K562 (cell line): Measurements from ENCODE around the gene CREG1. TPM values are rescaled to one million over a fixed set of nuclear protein-coding genes. Genes with fewer than 3 reads are reported as not detected.
A peak's percentile ranks its signal among the peaks of the same experiment; 100 is the strongest.

Experiments
- BRD4 ChIP-seq: fragments of 200-600 bp; sonication (generic); IDR thresholded peaks from 2 replicates; pipeline ENCODE4 v1.6.1; 2017; ENCODE audit warnings: inconsistent platforms
- DIDO1 ChIP-seq: fragments of 450-650 bp; IDR thresholded peaks from 2 replicates; pipeline ENCODE4 v1.6.1; 2016; ENCODE audit warnings: low read depth, missing biosample characterization, missing genetic modification characterization
- DNMT1 ChIP-seq: fragments of 450-650 bp; IDR thresholded peaks from 2 replicates; pipeline ENCODE4 v1.6.1; 2016; ENCODE audit warnings: antibody characterized with exemption, mild to moderate bottlenecking
- GABPA ChIP-seq: fragments of 200-800 bp; sonication (Bioruptor generic); conservative IDR thresholded peaks from 2 replicates; pipeline ENCODE4 v1.6.1; 2016; ENCODE audit warnings: low read depth, missing genetic modification characterization, missing compliant biosample characterization
- GTF2E2 ChIP-seq: fragments of 200-800 bp; sonication (Bioruptor generic); IDR thresholded peaks from 2 replicates; pipeline ENCODE4 v1.6.1; 2016; ENCODE audit warnings: missing genetic modification characterization, missing compliant biosample characterization
- PHF20 ChIP-seq: fragments of 450-650 bp; IDR thresholded peaks from 2 replicates; pipeline ENCODE4 v1.6.1; 2018; ENCODE audit not compliant: partially characterized antibody
- POLR2AphosphoS2 ChIP-seq: IDR thresholded peaks from 2 replicates; pipeline ENCODE4 v1.6.1; 2012; ENCODE audit warnings: low read length, improper control_type of control experiment
- SMAD4 ChIP-seq: fragments of 250-450 bp; sonication (Bioruptor Pico); conservative IDR thresholded peaks from 2 replicates; pipeline ENCODE4 v1.8.0; 2021; ENCODE audit warnings: inconsistent platforms, mild to moderate bottlenecking, moderate library complexity
- SP1 ChIP-seq: sonication (generic); formaldehyde crosslinking; IDR thresholded peaks from 2 replicates; pipeline ENCODE4 v1.8.1; 2022; ENCODE audit warnings: mild to moderate bottlenecking, missing genetic modification reagents
- TAF15 ChIP-seq: fragments of 200-400 bp; formaldehyde crosslinking; IDR thresholded peaks from 2 replicates; pipeline ENCODE4 v1.6.1; 2017; ENCODE audit warnings: mild to moderate bottlenecking, low read depth, low read length, moderate library complexity
- TBL1XR1 ChIP-seq, 2 experiments: IDR thresholded peaks; 2 replicates each; pipeline ENCODE4 v1.6.1; 2012; ENCODE audit warnings: improper control_type of control experiment in 2 of 2, low read length in 2 of 2, mild to moderate bottlenecking in 1 of 2
- U2AF1 ChIP-seq: fragments of 200-400 bp; formaldehyde crosslinking; optimal IDR thresholded peaks from 2 replicates; pipeline ENCODE3; 2017; ENCODE audit warnings: mild to moderate bottlenecking, low read depth, low read length, moderate library complexity
- ZNF124 ChIP-seq: sonication (generic); formaldehyde crosslinking; IDR thresholded peaks from 2 replicates; pipeline ENCODE4 v1.8.1; 2022; ENCODE audit warnings: missing genetic modification reagents
- ZNF583 ChIP-seq: fragments of 250-450 bp; sonication (Bioruptor Pico); IDR thresholded peaks from 2 replicates; pipeline ENCODE4 v1.4.0; 2020
- ZSCAN29 ChIP-seq: fragments of 450-650 bp; IDR thresholded peaks from 2 replicates; pipeline ENCODE4 v1.6.1; 2017
- polyA plus RNA-seq, 8 experiments: library from polyadenylated mRNA; depleted of rRNA in 4 of 8; stranded (reverse) in 5 of 8; unstranded in 3 of 8; fragments of >200 nt; fragmentation: Nextera tagmentation in 2 of 8; fragmentation: Illumina TruSeq in 1 of 8; extraction: Ambion mirVana in 2 of 8; extraction: Trizol in 1 of 8; gene quantifications; 2 replicates each; pipeline versions ENCODE4 v1.2.1 to v1.2.3, GENCODE V29; 2011 to 2014; ENCODE audit warnings: inconsistent platforms in 1 of 8, missing spikeins in 1 of 8
- total RNA-seq, 7 experiments: library from RNA; depleted of rRNA in 6 of 7; stranded (reverse); fragments of >200 nt in 6 of 7; fragmentation: Illumina TruSeq in 2 of 7; extraction: Trizol in 2 of 7; gene quantifications; 2 replicates each; pipeline versions ENCODE4 v1.2.1 to v1.2.3, GENCODE V29; 2011 to 2021; ENCODE audit warnings: low replicate concordance in 1 of 7
- TF ChIP-seq, protein P1 (sequence below), 2 experiments: fragments of 450-650 bp in 1 of 2; sonication (generic) in 1 of 2; formaldehyde crosslinking; conservative IDR thresholded peaks; 2 replicates each; pipeline versions ENCODE4 v1.4.0 to v1.8.1; 2020 to 2022; ENCODE audit warnings: mild to moderate bottlenecking in 1 of 2, missing genetic modification reagents in 1 of 2
- TF ChIP-seq, protein P2 (sequence below): fragments of 200-600 bp; sonication (generic); IDR thresholded peaks from one replicate; pipeline ENCODE4 v1.6.1; 2012; ENCODE audit warnings: mild to moderate bottlenecking, low read depth, low read length, inconsistent platforms

Gene CREG1
- total and polyA plus RNA-seq, 9 of the 15 experiments (the other 6 are each of a cell fraction or from before 2014, with no cell fraction given): 45.7 to 272 (median 161) TPM

DNA sequence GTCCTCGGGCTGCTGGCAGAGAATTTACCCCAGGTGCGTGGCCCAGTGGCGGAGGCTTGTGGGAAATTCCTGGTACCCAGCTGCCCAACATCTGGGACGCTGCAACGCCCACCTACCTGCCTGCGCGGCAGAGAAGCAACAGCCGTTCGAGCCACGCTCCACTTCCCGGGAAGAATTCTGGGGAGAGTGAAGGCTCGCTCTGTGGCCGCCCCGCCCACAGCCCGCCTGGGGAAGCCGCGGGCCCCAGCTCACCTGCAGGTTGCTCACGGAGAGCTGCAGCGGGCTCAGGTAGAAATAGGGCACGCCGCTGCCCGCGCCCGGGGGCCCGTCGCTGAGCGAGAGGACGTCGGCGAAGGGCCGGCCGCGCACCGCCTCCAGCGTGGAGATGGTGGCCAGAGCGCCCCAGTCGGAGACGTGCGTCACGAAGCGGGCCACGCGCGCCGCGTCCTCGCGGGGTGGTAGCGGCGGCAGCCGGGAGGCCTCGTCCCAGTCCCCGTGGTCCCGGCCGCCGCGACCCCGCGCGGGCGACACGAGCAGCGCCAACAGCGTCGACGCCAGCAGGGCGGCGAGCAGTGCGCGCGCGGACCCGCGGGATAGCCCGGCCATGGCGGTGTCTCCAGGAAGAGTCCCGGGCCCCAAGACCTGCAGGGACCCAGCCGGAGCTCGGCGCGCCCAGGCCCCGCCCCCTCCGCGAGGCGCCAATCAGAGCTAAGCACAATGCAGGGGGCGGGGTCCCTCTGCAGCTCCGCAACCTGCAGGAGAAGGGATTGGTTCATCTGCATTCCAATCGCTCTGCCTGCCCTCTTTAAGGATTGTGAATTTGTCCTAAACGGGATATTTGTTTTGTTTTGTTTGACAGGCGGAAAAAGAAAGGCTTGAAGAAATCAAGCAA lies at the start of gene CREG1 (continued):
- TF ChIP-seq U2AF1: peak; percentile 60
- peak in 1 of 2 experiments; percentile 20; a peak in 2 of 4 replicates for TF ChIP-seq TBL1XR1 (IDR thresholded peaks at IDR 0.05; ENCODE audit: low read length in 2 of 2)
- TF ChIP-seq TAF15: no peak
- TF ChIP-seq GABPA (tag): peak; percentile 35; the same call in 1 of the 2 replicates
- TF ChIP-seq PHF20: peak; percentile 5
- TF ChIP-seq, protein P1, sequence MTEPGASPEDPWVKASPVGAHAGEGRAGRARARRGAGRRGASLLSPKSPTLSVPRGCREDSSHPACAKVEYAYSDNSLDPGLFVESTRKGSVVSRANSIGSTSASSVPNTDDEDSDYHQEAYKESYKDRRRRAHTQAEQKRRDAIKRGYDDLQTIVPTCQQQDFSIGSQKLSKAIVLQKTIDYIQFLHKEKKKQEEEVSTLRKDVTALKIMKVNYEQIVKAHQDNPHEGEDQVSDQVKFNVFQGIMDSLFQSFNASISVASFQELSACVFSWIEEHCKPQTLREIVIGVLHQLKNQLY (CRISPR knock-in tag; conservative IDR thresholded peaks at IDR 0.05): peak in 1 of 2 experiments; percentile 70; a peak in 1 of 4 replicates
- TF ChIP-seq SMAD4 (CRISPR knock-in tag): peak; percentile 89
- TF ChIP-seq BRD4: no peak
- TF ChIP-seq DNMT1: no peak
- TF ChIP-seq POLR2AphosphoS2: peak; percentile 64; the same call in 1 of the 2 replicates
- peak; percentile 94 for TF ChIP-seq GTF2E2 (tag)
- 0 out of 2 replicates have a peak, but pooled peaks have one; percentile 57 for TF ChIP-seq ZNF583 (CRISPR knock-in tag)
- peak; percentile 86 for TF ChIP-seq SP1 (CRISPR knock-in tag)
- no peak for TF ChIP-seq ZNF124 (CRISPR knock-in tag)
- TF ChIP-seq, protein P2, sequence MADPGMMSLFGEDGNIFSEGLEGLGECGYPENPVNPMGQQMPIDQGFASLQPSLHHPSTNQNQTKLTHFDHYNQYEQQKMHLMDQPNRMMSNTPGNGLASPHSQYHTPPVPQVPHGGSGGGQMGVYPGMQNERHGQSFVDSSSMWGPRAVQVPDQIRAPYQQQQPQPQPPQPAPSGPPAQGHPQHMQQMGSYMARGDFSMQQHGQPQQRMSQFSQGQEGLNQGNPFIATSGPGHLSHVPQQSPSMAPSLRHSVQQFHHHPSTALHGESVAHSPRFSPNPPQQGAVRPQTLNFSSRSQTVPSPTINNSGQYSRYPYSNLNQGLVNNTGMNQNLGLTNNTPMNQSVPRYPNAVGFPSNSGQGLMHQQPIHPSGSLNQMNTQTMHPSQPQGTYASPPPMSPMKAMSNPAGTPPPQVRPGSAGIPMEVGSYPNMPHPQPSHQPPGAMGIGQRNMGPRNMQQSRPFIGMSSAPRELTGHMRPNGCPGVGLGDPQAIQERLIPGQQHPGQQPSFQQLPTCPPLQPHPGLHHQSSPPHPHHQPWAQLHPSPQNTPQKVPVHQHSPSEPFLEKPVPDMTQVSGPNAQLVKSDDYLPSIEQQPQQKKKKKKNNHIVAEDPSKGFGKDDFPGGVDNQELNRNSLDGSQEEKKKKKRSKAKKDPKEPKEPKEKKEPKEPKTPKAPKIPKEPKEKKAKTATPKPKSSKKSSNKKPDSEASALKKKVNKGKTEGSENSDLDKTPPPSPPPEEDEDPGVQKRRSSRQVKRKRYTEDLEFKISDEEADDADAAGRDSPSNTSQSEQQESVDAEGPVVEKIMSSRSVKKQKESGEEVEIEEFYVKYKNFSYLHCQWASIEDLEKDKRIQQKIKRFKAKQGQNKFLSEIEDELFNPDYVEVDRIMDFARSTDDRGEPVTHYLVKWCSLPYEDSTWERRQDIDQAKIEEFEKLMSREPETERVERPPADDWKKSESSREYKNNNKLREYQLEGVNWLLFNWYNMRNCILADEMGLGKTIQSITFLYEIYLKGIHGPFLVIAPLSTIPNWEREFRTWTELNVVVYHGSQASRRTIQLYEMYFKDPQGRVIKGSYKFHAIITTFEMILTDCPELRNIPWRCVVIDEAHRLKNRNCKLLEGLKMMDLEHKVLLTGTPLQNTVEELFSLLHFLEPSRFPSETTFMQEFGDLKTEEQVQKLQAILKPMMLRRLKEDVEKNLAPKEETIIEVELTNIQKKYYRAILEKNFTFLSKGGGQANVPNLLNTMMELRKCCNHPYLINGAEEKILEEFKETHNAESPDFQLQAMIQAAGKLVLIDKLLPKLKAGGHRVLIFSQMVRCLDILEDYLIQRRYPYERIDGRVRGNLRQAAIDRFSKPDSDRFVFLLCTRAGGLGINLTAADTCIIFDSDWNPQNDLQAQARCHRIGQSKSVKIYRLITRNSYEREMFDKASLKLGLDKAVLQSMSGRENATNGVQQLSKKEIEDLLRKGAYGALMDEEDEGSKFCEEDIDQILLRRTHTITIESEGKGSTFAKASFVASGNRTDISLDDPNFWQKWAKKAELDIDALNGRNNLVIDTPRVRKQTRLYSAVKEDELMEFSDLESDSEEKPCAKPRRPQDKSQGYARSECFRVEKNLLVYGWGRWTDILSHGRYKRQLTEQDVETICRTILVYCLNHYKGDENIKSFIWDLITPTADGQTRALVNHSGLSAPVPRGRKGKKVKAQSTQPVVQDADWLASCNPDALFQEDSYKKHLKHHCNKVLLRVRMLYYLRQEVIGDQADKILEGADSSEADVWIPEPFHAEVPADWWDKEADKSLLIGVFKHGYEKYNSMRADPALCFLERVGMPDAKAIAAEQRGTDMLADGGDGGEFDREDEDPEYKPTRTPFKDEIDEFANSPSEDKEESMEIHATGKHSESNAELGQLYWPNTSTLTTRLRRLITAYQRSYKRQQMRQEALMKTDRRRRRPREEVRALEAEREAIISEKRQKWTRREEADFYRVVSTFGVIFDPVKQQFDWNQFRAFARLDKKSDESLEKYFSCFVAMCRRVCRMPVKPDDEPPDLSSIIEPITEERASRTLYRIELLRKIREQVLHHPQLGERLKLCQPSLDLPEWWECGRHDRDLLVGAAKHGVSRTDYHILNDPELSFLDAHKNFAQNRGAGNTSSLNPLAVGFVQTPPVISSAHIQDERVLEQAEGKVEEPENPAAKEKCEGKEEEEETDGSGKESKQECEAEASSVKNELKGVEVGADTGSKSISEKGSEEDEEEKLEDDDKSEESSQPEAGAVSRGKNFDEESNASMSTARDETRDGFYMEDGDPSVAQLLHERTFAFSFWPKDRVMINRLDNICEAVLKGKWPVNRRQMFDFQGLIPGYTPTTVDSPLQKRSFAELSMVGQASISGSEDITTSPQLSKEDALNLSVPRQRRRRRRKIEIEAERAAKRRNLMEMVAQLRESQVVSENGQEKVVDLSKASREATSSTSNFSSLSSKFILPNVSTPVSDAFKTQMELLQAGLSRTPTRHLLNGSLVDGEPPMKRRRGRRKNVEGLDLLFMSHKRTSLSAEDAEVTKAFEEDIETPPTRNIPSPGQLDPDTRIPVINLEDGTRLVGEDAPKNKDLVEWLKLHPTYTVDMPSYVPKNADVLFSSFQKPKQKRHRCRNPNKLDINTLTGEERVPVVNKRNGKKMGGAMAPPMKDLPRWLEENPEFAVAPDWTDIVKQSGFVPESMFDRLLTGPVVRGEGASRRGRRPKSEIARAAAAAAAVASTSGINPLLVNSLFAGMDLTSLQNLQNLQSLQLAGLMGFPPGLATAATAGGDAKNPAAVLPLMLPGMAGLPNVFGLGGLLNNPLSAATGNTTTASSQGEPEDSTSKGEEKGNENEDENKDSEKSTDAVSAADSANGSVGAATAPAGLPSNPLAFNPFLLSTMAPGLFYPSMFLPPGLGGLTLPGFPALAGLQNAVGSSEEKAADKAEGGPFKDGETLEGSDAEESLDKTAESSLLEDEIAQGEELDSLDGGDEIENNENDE: no peak
- TF ChIP-seq DIDO1 (tag): no peak
- TF ChIP-seq ZSCAN29: peak; percentile 62; the same call in 1 of the 2 replicates
